HG03571 (cell line): Measurements from ENCODE around the gene POMGNT1.

ENCODE experiments used
- ATAC-seq: cut with Tn5 transposase; IDR thresholded peaks from one replicate; pipeline ENCODE4 v1.9.1; 2021; ENCODE audit not compliant: unreplicated experiment

Gene POMGNT1

DNA sequence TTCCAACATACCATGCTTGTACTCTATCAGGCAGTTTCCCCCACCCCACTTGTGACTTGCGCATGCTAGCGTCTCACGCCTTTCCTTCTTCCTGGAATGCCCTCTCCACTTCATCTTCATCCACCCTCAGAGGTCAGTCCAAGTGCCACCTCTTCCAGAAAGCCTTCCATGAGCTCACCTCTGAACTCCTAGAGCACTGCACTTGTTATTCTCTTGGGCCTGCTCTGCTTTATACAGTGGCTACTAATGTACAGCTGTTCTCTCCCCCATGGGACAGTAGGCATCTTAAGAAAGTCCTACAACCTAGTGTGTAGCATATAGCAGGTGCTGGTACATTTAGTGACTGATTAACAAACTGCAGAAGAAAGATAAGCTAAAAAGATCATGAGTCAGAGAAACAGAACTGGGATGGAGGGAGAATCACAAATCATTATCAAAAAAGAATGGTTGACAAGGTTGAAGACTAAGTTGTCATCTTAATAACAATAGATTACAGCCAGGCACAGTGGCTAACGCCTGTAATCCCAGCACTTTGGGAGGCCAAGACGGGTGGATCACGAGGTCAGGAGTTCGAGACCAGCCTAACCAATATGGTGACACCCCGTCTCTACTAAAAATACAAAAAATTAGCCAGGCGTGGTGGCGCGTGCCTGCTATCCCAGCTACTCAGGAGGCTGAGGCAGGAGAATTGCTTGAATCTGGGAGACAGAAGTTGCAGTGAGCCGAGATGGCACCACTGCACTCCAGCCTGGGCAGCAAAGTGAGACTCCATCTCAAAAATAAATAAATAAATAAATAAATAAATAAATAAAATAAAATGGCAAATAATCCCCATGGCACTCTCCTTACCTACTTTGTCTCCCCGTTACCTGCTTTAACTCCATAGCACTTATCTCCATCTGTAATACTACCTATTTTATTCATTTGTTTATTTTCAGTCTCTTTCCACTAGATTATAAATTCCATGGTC lies 39.6 kb downstream of the POMGNT1 start:
- peak; percentile 86 for ATAC-seq

DNA sequence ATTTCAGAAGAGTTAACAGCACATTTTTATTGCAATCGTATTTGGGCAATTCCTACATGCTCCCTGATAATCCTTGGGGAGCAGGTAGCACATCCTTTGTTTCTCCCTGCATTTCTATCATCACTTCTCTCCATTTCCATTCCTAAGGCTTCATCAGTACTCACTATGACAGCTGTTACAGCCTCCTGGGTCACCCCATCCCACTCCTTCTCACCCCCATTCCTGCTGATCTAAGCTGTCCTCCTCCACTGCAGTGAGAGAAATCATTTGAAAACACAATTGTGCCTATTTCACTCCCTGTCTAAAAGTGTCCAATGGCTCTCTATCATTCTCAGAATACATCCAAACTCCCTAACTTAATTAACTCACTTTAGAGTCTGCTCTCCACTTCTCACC lies 40.3 kb downstream of the POMGNT1 start:
- no peak for ATAC-seq

DNA sequence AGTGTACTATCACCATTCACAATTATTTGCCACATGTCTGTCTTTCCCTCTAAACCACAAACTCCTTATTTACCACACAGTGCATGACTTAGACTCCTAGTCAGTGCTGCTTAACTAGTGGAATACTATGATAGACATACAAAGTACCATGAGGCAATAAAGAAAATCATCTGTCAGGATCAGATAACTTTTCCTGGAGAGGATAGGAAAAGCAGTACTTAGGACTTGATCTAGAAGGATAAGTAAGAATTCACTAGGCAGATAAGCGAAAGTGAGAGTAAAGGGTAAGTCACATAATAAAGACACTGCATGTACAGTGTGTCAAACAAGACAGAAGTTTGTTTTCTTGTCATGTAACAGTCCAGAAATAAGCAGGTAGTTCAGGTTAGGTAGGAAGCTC lies 44.5 kb downstream of the POMGNT1 start:
- no peak for ATAC-seq

DNA sequence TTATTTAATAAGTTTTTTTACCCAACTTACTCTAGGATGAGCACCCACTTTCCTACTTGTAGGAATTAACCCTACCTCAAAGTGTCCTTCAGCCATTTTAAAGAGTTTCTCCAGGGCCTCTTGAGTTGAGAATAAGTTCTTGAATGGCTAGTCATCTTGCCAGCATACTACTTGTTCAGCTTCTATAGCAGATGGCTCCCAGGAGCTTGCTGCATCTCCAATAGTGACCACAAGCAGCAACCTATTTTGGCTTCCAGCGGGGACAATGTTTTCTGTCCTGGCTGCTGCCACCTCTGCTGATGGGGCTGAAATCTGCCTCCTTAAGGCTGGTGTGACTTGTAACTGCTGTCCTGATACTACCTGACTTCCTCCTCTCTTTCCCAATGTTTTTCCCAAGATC lies 45.0 kb downstream of the POMGNT1 start:
- no peak for ATAC-seq

DNA sequence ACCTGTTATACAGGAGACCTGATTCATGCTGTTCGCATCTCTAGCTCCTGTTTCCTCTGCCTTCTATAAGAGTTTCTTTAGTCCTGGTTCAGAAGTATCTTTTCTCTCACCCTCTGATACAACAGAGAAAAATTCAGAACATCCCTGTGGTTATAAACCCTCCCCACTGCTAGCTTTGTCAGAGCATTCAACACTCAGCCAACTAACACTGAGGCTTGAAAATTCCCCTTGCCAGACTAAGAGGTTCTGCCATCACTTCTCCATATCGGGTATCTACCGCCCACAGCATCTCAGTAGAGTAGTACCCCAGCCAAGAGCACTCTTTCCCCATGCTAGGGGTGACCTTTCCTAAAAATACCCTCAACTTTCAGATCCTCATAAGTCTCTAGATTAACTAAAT lies 46.2 kb downstream of the POMGNT1 start:
- no peak for ATAC-seq

DNA sequence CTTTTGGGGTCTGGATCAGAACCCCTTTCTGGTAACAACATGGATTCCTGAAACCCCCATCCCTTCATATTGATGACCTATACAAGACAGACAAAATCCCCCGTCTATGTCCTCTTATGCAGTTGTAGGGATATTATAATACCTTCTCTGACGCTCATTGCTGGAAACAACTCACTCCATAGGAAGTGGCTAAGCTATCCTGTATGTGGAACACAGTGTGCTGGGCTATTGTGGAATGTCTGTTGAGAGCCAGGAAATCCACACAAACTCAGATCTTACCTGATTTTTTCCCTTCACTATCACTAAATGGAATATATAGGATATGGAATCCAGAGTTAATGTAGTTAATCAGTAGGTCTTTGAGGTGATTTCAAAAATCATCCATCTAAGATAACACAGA lies 48.1 kb downstream of the POMGNT1 start:
- no peak for ATAC-seq

DNA sequence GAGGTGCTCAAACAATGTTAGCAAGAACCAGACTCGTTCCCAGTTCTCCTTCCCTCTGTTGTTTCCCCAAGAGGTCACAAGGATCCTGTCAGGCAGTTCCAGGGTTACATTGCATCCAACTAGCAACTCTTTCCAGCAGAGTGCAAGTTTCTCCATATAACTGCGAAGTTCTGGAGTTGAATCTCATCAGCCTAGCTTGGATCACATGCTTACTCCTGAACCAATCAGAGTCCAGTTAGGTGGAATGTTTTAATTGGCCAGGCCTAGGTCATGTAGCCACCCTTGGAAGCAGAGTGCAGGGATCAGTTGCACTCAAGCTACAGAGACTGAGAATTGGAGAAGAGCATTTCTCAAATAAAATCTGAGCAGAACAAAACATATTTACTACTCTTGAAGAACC lies 49.9 kb downstream of the POMGNT1 start:
- ATAC-seq, result no peak
